ENCODE measurements around the gene MIA2. TPM values are rescaled to one million over a fixed set of nuclear protein-coding genes. Genes with fewer than 3 reads are reported as not detected.
"Not testable (repeated sequence)": the region's sequence is repeated elsewhere in the genome, so short reads cannot be mapped to it uniquely, and the experiment has no call there.

The MIA2 gene
- polyA plus RNA-seq, 1 of the 3 experiments (the other 2 are of a cell fraction), result 2.6 TPM

GRCh38 chr14:39218171-39218769, 15.4 kb upstream of the MIA2 start:
- Histone ChIP-seq H3K27ac (ENCODE audit: low read depth in 2 of 2, low read length in 1 of 2) (no peak overlapping the region), H4K20me1 (ENCODE audit: insufficient read depth) (no peaks in the 10 kb centered on the region), H3K4me1 (ENCODE audit: control insufficient read depth in 1 of 2, insufficient read depth in 2 of 2, low read depth in 1 of 2, low read length in 1 of 2) (no peaks in the 10 kb centered on the region), H2AFZ (ENCODE audit: low read depth) (no peak overlapping the region), H3F3A (replicated peaks; ENCODE audit: insufficient read depth) (no peaks in the 10 kb centered on the region), H3K27me3 (ENCODE audit: insufficient read depth) (no peaks in the 10 kb centered on the region), H3K79me2 (ENCODE audit: insufficient read depth) (no peaks in the 10 kb centered on the region), H3K9me3 (no peaks in the 10 kb centered on the region), H3K4me2 (no peak overlapping the region), H3K9me2 (no peaks in the 10 kb centered on the region), H3K4me3 (ENCODE audit: low read depth in 2 of 2, low read length in 1 of 2) (no peak overlapping the region), H3K9ac (no peak overlapping the region), H3K36me3 (replicated peaks in 1 of 2; ENCODE audit: control insufficient read depth in 1 of 2, insufficient read depth in 2 of 2, low read length in 1 of 2) (no peaks in the 10 kb centered on the region)
- ChIA-PET CTCF (no interaction called here), POLR2A (no interaction called here)
- no peak for DNase-seq
- peak; percentile 12; the same call in 1 of the 2 replicates for TF ChIP-seq NFIC (IDR thresholded peaks at IDR 0.05; ENCODE audit: borderline replicate concordance)
- peak; percentile 15; the same call in 1 of the 2 replicates for TF ChIP-seq FOSL2 (IDR thresholded peaks at IDR 0.05; ENCODE audit: borderline replicate concordance, low read depth)
- TF ChIP-seq ZBTB33 (IDR thresholded peaks at IDR 0.05; ENCODE audit: borderline replicate concordance, low read depth), result no peak
- TF ChIP-seq EP300 (IDR thresholded peaks at IDR 0.05; ENCODE audit: borderline replicate concordance in 1 of 2, low read depth in 1 of 2, low read length in 1 of 2), result no peak
- TF ChIP-seq FOXM1 (IDR thresholded peaks at IDR 0.05; ENCODE audit: low read depth), result no peak
- peak; percentile 60; the same call in 1 of the 2 replicates for TF ChIP-seq RXRA (IDR thresholded peaks at IDR 0.05; ENCODE audit: borderline replicate concordance, low read depth)
- no peak for TF ChIP-seq GATA2 (CRISPR knock-in tag; IDR thresholded peaks at IDR 0.05)
- WGBS (ENCODE audit: low lambda C conversion rate), result 30% methylated on average over 5 of the region's 5 CpGs

- Histone ChIP-seq H3K9ac (no peak overlapping the region), H3K36me3 (replicated peaks in 1 of 2; ENCODE audit: control insufficient read depth in 1 of 2, insufficient read depth in 2 of 2, low read length in 1 of 2) (no peaks in the 10 kb centered on the region), H3K9me2 (no peaks in the 10 kb centered on the region), H3K79me2 (ENCODE audit: insufficient read depth) (no peaks in the 10 kb centered on the region), H3K4me1 (ENCODE audit: control insufficient read depth in 1 of 2, insufficient read depth in 2 of 2, low read depth in 1 of 2, low read length in 1 of 2) (no peaks in the 10 kb centered on the region), H3K27ac (ENCODE audit: low read depth in 2 of 2, low read length in 1 of 2) (no peak overlapping the region), H2AFZ (ENCODE audit: low read depth) (no peak overlapping the region), H3K27me3 (ENCODE audit: insufficient read depth) (no peaks in the 10 kb centered on the region), H3K4me3 (ENCODE audit: low read depth in 2 of 2, low read length in 1 of 2) (no peak overlapping the region), H3K4me2 (no peak overlapping the region), H4K20me1 (ENCODE audit: insufficient read depth) (no peaks in the 10 kb centered on the region), H3F3A (replicated peaks; ENCODE audit: insufficient read depth) (no peaks in the 10 kb centered on the region), H3K9me3 (no peaks in the 10 kb centered on the region)
- TF ChIP-seq EP300 (IDR thresholded peaks at IDR 0.05; ENCODE audit: borderline replicate concordance in 1 of 2, low read depth in 1 of 2, low read length in 1 of 2), result no peak
- TF ChIP-seq TCF12 (IDR thresholded peaks at IDR 0.05), result no peak
- TF ChIP-seq FOXM1 (IDR thresholded peaks at IDR 0.05; ENCODE audit: low read depth), result no peak
- TF ChIP-seq NFIC (IDR thresholded peaks at IDR 0.05; ENCODE audit: borderline replicate concordance), result no peak
- TF ChIP-seq MAX (IDR thresholded peaks at IDR 0.05; ENCODE audit: low read depth), result no peak
- no peak for TF ChIP-seq RAD21 (IDR thresholded peaks at IDR 0.05; ENCODE audit: low read length)
- TF ChIP-seq JUND (IDR thresholded peaks at IDR 0.05), result no peak
- no peak for TF ChIP-seq REST (IDR thresholded peaks at IDR 0.05; ENCODE audit: low read depth, low read length)
- TF ChIP-seq MXI1 (IDR thresholded peaks at IDR 0.05; ENCODE audit: low read depth, low read length), result no peak
- TF ChIP-seq USF1 (IDR thresholded peaks at IDR 0.05; ENCODE audit: borderline replicate concordance, low read depth), result no peak
- no peak for TF ChIP-seq FOXJ3 (CRISPR knock-in tag; IDR thresholded peaks at IDR 0.05)
- no peak for TF ChIP-seq NRF1 (IDR thresholded peaks at IDR 0.05; ENCODE audit: low read depth, low read length)
- TF ChIP-seq RFX5 (IDR thresholded peaks at IDR 0.05; ENCODE audit: low read length), result no peak
- no peak for TF ChIP-seq GATA2 (CRISPR knock-in tag; IDR thresholded peaks at IDR 0.05)
- no peak for DNase-seq
- 60% methylated on average over 3 of the region's 3 CpGs for WGBS (ENCODE audit: low lambda C conversion rate)
- ChIA-PET CTCF (no interaction called here), POLR2A (no interaction called here)
Observed at GRCh38 chr14:39219075-39219499, 14.6 kb upstream of the MIA2 start.

- H2AFZ ChIP-seq (ENCODE audit: low read depth); DNase-seq; H3F3A ChIP-seq (replicated peaks; ENCODE audit: insufficient read depth); H3K9me3 ChIP-seq; H3K36me3 ChIP-seq (replicated peaks in 1 of 2; ENCODE audit: control insufficient read depth in 1 of 2, insufficient read depth in 2 of 2, low read length in 1 of 2); H3K4me1 ChIP-seq (ENCODE audit: control insufficient read depth in 1 of 2, insufficient read depth in 2 of 2, low read depth in 1 of 2, low read length in 1 of 2); H3K4me3 ChIP-seq (ENCODE audit: low read depth in 2 of 2, low read length in 1 of 2); POLR2A ChIA-PET; H3K9me2 ChIP-seq; H3K9ac ChIP-seq; H3K27me3 ChIP-seq (ENCODE audit: insufficient read depth); CTCF ChIA-PET; H3K79me2 ChIP-seq (ENCODE audit: insufficient read depth); H3K27ac ChIP-seq (ENCODE audit: low read depth in 2 of 2, low read length in 1 of 2); H4K20me1 ChIP-seq (ENCODE audit: insufficient read depth); H3K4me2 ChIP-seq: not testable (repeated sequence)
- no CpG with 5 or more reads among the region's 1 CpG for WGBS (ENCODE audit: low lambda C conversion rate)
Observed at GRCh38 chr14:39220473-39220872, 13.2 kb upstream of the MIA2 start.
